Stomach (tissue), 4 donors: ENCODE results near the gene C2orf42.

Source experiments
- CTCF ChIP-seq, 7 experiments: fragments of 450-650 bp in 4 of 7; fragments of 200-600 bp in 3 of 7; sonication (generic) in 3 of 7; IDR thresholded peaks; one replicate each; pipeline ENCODE4 v1.5.1; 2016 to 2019; ENCODE audit warnings: antibody characterized with exemption in 7 of 7, control low read depth in 2 of 7, mild to moderate bottlenecking in 1 of 7
- EP300 ChIP-seq: sonication (generic); formaldehyde crosslinking; IDR thresholded peaks from one replicate; pipeline ENCODE4 v1.6.1; 2017; ENCODE audit warnings: antibody characterized with exemption
- POLR2A ChIP-seq, 4 donors: fragments of 450-650 bp; IDR thresholded peaks; one replicate each; pipeline ENCODE4 v1.6.1; 2016; ENCODE audit warnings: antibody characterized with exemption in 4 of 4, control low read depth in 2 of 4, mild to moderate bottlenecking in 1 of 4, moderate library complexity in 1 of 4
- POLR2AphosphoS5 ChIP-seq, 3 donors: sonication (generic); formaldehyde crosslinking; IDR thresholded peaks; one replicate each; pipeline ENCODE4 v1.6.1; 2016; ENCODE audit warnings: antibody characterized with exemption in 3 of 3

GRCh38 chr2:70211595-70211994 is 20.8 kb upstream of the C2orf42 start:
- TF ChIP-seq CTCF (IDR thresholded peaks at IDR 0.05) (no peak), EP300 (no peak), POLR2AphosphoS5 (IDR thresholded peaks at IDR 0.05) (no peak), POLR2A (IDR thresholded peaks at IDR 0.05) (no peak)
